Fibroblast of lung (primary cell): ENCODE results near the gene ATAD5. TPM values are rescaled to one million over a fixed set of nuclear protein-coding genes. Genes with fewer than 3 reads are reported as not detected.

Source experiments
- DNase-seq, 2 donors: peaks; one replicate each; pipeline versions ENCODE4 v3.0.0 to v3.0.0-alpha.2; 2010; ENCODE audit warnings: low read depth in 2 of 2
- H2AFZ ChIP-seq: 2 replicates; pipeline ENCODE4 v1.5.1; 2012; ENCODE audit warnings: low read length, control low read depth, inconsistent platforms
- H3K27ac ChIP-seq: 2 replicates; pipeline ENCODE4 v1.5.1; 2011; ENCODE audit warnings: low read length, control low read depth; ENCODE audit not compliant: insufficient read depth
- H3K27me3 ChIP-seq: 2 replicates; pipeline ENCODE4 v1.5.1; 2011; ENCODE audit warnings: mild to moderate bottlenecking, low read length; ENCODE audit not compliant: control insufficient read depth, insufficient read depth
- H3K36me3 ChIP-seq: 2 replicates; pipeline ENCODE4 v1.5.1; 2011; ENCODE audit warnings: low read length; ENCODE audit not compliant: control insufficient read depth, insufficient read depth
- H3K4me1 ChIP-seq: 2 replicates; pipeline ENCODE4 v1.5.1; 2011; ENCODE audit warnings: low read length; ENCODE audit not compliant: control insufficient read depth, insufficient read depth; ENCODE audit errors: extremely low read depth
- H3K4me2 ChIP-seq: 2 replicates; pipeline ENCODE4 v1.5.1; 2011; ENCODE audit warnings: low read length, control low read depth; ENCODE audit not compliant: insufficient read depth; ENCODE audit errors: extremely low read depth
- H3K4me3 ChIP-seq, 4 experiments: fragments of 200-600 bp in 1 of 4; sonication (generic) in 1 of 4; replicated peaks in 1 of 4; 2 replicates each; pipeline ENCODE4 v1.5.1; 2011 to 2016; ENCODE audit warnings: low read length in 4 of 4, low read depth in 3 of 4, mild to moderate bottlenecking in 3 of 4, control low read depth in 2 of 4, inconsistent platforms in 1 of 4, mixed read lengths in 1 of 4; ENCODE audit not compliant: insufficient read depth in 1 of 4; ENCODE audit errors: control extremely low read depth in 1 of 4
- H3K79me2 ChIP-seq: 2 replicates; pipeline ENCODE4 v1.5.1; 2012; ENCODE audit warnings: mild to moderate bottlenecking, low read length, inconsistent platforms; ENCODE audit not compliant: control insufficient read depth, insufficient read depth
- H3K9ac ChIP-seq: 2 replicates; pipeline ENCODE4 v1.5.1; 2011; ENCODE audit warnings: mild to moderate bottlenecking, low read length, control low read depth; ENCODE audit not compliant: insufficient read depth
- H3K9me3 ChIP-seq: 2 replicates; pipeline ENCODE4 v1.5.1; 2012; ENCODE audit warnings: low read depth, low read length; ENCODE audit not compliant: control insufficient read depth, insufficient read depth
- H4K20me1 ChIP-seq: 2 replicates; pipeline ENCODE4 v1.5.1; 2011; ENCODE audit warnings: low read length; ENCODE audit not compliant: control insufficient read depth, insufficient read depth; ENCODE audit errors: extremely low read depth
- CTCF ChIP-seq, 2 donors: IDR thresholded peaks in 1 of 2; conservative IDR thresholded peaks in 1 of 2; 1 replicate in 1 of 2; 2 replicates in 1 of 2; pipeline ENCODE4 v1.5.1; 2011 to 2012; ENCODE audit warnings: low read length in 2 of 2, control low read depth in 1 of 2, inconsistent platforms in 1 of 2, low read depth in 1 of 2, mild to moderate bottlenecking in 1 of 2
- EZH2 ChIP-seq: IDR thresholded peaks from 2 replicates; pipeline ENCODE4 v1.5.1; 2012; ENCODE audit warnings: low read length, control low read depth, mild to moderate bottlenecking; ENCODE audit errors: missing control alignments
- polyA plus RNA-seq, 2 donors: library from polyadenylated mRNA; depleted of rRNA in 1 of 2; stranded (reverse) in 1 of 2; unstranded in 1 of 2; fragments of >200 nt; gene quantifications; 2 replicates each; pipeline ENCODE4 v1.2.1, GENCODE V29; 2011 to 2012; ENCODE audit warnings: missing spikeins in 1 of 2
- total RNA-seq: library from RNA; depleted of rRNA; stranded (reverse); fragments of >200 nt; gene quantifications from 2 replicates; pipeline ENCODE4 v1.2.1, GENCODE V29; 2014

Gene ATAD5
- total and polyA plus RNA-seq, 2 donors (not counting 1 experiment from before 2014, with no cell fraction given) = 0.83 to 1.6 TPM

GRCh38 chr17:30827082-30827481, 4.7 kb upstream of the ATAD5 start:
- no peak overlapping the region for H3K9ac ChIP-seq
- H3K27me3 ChIP-seq = no peaks in the 10 kb centered on the region
- no peak overlapping the region for H3K4me2 ChIP-seq
- H3K9me3 ChIP-seq = no peaks in the 10 kb centered on the region
- TF ChIP-seq CTCF (conservative IDR thresholded peaks at IDR 0.05 in 1 of 2, IDR thresholded peaks at IDR 0.05 in 1 of 2; ENCODE audit: low read depth in 1 of 2, low read length in 2 of 2) (no peak), EZH2 (no peak)
- H3K27ac ChIP-seq = no peak overlapping the region
- H3K79me2 ChIP-seq = peaks cover 24% of the 10 kb centered on the region
- DNase-seq = no peak
- no peaks in the 10 kb centered on the region for H3K36me3 ChIP-seq
- H4K20me1 ChIP-seq = no peaks in the 10 kb centered on the region
- peaks cover 4% of the 10 kb centered on the region for H3K4me1 ChIP-seq
- no peak overlapping the region for H3K4me3 ChIP-seq
- no peak overlapping the region for H2AFZ ChIP-seq

GRCh38 chr17:30829022-30829421, 2.7 kb upstream of the ATAD5 start:
- Histone ChIP-seq H3K27me3 (no peaks in the 10 kb centered on the region), H3K27ac (no peak overlapping the region), H3K4me3 (no peak overlapping the region), H3K79me2 (peaks cover 24% of the 10 kb centered on the region), H2AFZ (no peak overlapping the region), H3K4me2 (no peak overlapping the region), H4K20me1 (no peaks in the 10 kb centered on the region), H3K4me1 (peaks cover 4% of the 10 kb centered on the region), H3K9me3 (no peaks in the 10 kb centered on the region), H3K9ac (no peak overlapping the region), H3K36me3 (no peaks in the 10 kb centered on the region)
- TF ChIP-seq EZH2 = no peak
- no peak for TF ChIP-seq CTCF (conservative IDR thresholded peaks at IDR 0.05 in 1 of 2, IDR thresholded peaks at IDR 0.05 in 1 of 2; ENCODE audit: low read depth in 1 of 2, low read length in 2 of 2)
- DNase-seq = no peak

- Histone ChIP-seq H3K4me1 (peaks cover 4% of the 10 kb centered on the region), H3K36me3 (no peaks in the 10 kb centered on the region), H3K9ac (no peak overlapping the region), H3K27me3 (no peaks in the 10 kb centered on the region), H2AFZ (peak overlapping the region; percentile 98), H3K79me2 (peaks cover 22% of the 10 kb centered on the region), H3K4me2 (peak overlapping the region; percentile 76), H3K9me3 (no peaks in the 10 kb centered on the region), H3K4me3 (peak overlapping the region; percentile 78 to 96 (median 80)), H3K27ac (peak overlapping the region; percentile 90), H4K20me1 (no peaks in the 10 kb centered on the region)
- DNase-seq = peak in 1 of 2 donors; percentile 20
- TF ChIP-seq CTCF (conservative IDR thresholded peaks at IDR 0.05 in 1 of 2, IDR thresholded peaks at IDR 0.05 in 1 of 2; ENCODE audit: low read depth in 1 of 2, low read length in 2 of 2) (no peak), EZH2 (no peak)
Measured at GRCh38 chr17:30831257-30831656, 509 bp upstream of the ATAD5 start.
